Fibroblast of peridontal ligament (primary cell): ENCODE results near the gene FDX1.

Experiments used
- DNase-seq: peaks from one replicate; pipeline ENCODE4 v3.0.0-alpha.2; 2010; ENCODE audit errors: extremely low read depth

Gene FDX1

GRCh38 chr11:110431051-110431672 lies 1.4 kb downstream of the FDX1 start:
- DNase-seq: peak; percentile 49

- no peak for DNase-seq
Measured at GRCh38 chr11:110431674-110432073, 1.9 kb downstream of the FDX1 start.

GRCh38 chr11:110432713-110433392 lies 3.1 kb downstream of the FDX1 start:
- DNase-seq: peak; percentile 51

GRCh38 chr11:110433393-110434333 lies 3.9 kb downstream of the FDX1 start:
- DNase-seq: peak; percentile 68

GRCh38 chr11:110434952-110435779 lies 5.4 kb downstream of the FDX1 start:
- no peak for DNase-seq

- peak; percentile 33 for DNase-seq
Measured at GRCh38 chr11:110435780-110436717, 6.3 kb downstream of the FDX1 start.

GRCh38 chr11:110438017-110438416 lies 8.3 kb downstream of the FDX1 start:
- peak; percentile 70 for DNase-seq

GRCh38 chr11:110445437-110445836 lies 15.7 kb downstream of the FDX1 start:
- DNase-seq: no peak

GRCh38 chr11:110446061-110446460 lies 16.3 kb downstream of the FDX1 start:
- DNase-seq: no peak

- no peak for DNase-seq
Measured at GRCh38 chr11:110446594-110446993, 16.8 kb downstream of the FDX1 start.

GRCh38 chr11:110447343-110447742 lies 17.6 kb downstream of the FDX1 start:
- DNase-seq: no peak

- no peak for DNase-seq
Measured at GRCh38 chr11:110447897-110448745, 18.4 kb downstream of the FDX1 start.

GRCh38 chr11:110450246-110450645 lies 20.5 kb downstream of the FDX1 start:
- no peak for DNase-seq

GRCh38 chr11:110452720-110453119 lies 23.0 kb downstream of the FDX1 start:
- DNase-seq: no peak

GRCh38 chr11:110453684-110454354 lies 24.1 kb downstream of the FDX1 start:
- DNase-seq: no peak

GRCh38 chr11:110454609-110455008 lies 24.9 kb downstream of the FDX1 start:
- DNase-seq: no peak

- DNase-seq: no peak
Measured at GRCh38 chr11:110455718-110456117, 26.0 kb downstream of the FDX1 start.

GRCh38 chr11:110463153-110463552 lies 33.4 kb downstream of the FDX1 start:
- peak; percentile 54 for DNase-seq

- no peak for DNase-seq
Measured at GRCh38 chr11:110465231-110465630, 35.5 kb downstream of the FDX1 start.
